GM21447 (cell line): Measurements from ENCODE around the gene HLA-A.

Source experiments
- ATAC-seq: cut with Tn5 transposase; IDR thresholded peaks from one replicate; pipeline ENCODE4 v1.9.1; 2021; ENCODE audit not compliant: unreplicated experiment

The HLA-A gene

GRCh38 chr6:29933955-29934354, 8.4 kb upstream of the HLA-A start:
- ATAC-seq, result no peak

GRCh38 chr6:29935273-29935955, 6.9 kb upstream of the HLA-A start:
- no peak for ATAC-seq

- ATAC-seq, result no peak
Observed at GRCh38 chr6:29938746-29939508, 3.4 kb upstream of the HLA-A start.

DNA sequence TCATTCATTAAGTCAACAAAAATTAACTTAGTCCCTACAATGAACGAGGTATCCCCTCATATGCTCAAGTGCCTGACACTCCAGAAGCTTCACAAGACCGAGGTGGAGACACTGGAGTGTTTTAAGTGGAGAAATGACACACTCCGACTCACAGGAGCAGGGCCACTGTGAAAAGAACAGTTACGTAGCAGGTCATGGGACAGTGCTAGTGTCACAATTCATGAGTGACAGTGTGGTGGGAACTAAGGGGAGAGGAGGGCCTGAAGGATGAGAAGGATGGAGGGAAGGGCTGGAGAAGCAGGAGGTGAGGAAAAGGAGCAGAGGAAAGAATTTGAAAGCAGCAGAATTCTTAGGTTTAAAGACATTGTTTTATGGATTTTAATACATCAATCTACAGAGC, 1.3 kb upstream of the HLA-A start:
- ATAC-seq, result no peak

DNA sequence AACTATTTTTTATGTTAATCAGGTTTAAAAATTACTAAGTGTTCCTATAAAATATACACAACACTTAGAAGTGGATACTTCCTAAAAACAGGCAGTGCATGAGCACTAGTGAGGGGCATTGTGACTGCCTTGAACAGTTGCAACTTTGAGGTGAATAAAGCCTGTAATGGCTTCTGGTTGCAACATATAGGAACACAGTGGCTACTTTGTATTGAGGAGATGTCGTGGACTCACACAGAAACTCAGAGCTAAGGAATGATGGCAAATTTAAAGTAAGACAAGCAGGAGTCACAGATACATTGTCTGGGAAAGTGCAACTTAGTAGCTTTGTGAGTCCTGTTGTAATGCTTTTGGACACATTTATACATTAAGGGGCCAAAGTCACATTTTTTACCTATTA, 861 bp upstream of the HLA-A start:
- no peak for ATAC-seq

DNA sequence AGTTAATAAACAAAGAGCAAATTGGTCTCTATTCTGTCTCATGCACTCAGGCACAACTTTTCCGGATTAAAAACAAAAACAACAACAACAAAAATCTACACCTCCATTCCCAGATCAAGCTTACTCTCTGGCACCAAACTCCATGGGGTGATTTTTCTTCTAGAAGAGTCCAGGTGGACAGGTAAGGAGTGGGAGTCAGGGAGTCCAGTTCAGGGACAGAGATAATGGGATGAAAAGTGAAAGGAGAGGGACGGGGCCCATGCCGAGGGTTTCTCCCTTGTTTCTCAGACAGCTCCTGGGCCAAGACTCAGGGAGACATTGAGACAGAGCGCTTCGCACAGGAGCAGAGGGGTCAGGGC, 437 bp upstream of the HLA-A start:
- ATAC-seq, result no peak

- ATAC-seq, result no peak
Observed at GRCh38 chr6:29943053-29943966, 978 bp downstream of the HLA-A start.

DNA sequence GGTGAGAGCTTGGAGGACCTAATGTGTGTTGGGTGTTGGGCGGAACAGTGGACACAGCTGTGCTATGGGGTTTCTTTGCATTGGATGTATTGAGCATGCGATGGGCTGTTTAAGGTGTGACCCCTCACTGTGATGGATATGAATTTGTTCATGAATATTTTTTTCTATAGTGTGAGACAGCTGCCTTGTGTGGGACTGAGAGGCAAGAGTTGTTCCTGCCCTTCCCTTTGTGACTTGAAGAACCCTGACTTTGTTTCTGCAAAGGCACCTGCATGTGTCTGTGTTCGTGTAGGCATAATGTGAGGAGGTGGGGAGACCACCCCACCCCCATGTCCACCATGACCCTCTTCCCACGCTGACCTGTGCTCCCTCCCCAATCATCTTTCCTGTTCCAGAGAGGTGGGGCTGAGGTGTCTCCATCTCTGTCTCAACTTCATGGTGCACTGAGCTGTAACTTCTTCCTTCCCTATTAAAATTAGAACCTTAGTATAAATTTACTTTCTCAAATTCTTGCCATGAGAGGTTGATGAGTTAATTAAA, 3.0 kb downstream of the HLA-A start:
- ATAC-seq, result no peak

DNA sequence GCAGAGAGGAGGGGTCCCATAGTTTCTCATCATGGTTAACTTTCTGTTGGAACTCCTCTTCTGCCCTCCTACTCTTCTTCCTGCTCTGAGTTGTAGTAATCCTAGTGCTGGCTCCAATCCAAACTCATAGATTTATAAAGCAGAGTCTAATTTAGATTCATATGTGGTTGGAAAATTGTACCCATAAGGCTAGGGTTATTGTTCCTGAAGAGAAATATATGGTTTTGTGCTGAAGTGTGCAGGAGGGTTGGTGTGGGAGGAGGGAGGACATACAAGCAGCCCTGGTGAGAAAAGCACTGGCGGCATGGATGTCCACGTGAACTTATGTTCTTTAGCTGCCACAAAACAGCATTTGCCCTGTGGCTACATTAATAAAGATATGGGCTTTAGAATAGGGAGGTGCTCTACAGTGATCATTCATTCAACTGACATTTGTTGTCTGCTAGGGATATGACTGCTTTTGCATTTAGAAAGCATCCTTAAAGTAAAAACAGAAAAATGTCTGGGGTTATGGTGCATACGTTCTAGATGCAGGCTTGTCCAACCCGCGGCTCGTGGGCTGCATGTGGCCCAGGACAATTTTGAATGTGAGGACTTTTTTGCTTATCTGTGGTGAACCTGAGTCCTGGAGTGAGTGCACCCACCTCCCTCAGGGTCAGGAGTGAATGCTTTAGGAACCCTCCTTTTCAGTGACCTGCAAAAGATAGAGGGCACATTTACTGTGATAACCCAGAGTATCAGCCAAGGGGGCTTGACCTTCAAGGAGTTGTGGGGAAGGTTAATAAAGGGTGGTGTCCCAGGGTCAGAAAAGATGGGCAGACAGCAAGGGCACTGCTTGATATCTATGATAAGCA, 4.1 kb downstream of the HLA-A start:
- ATAC-seq, result no peak

GRCh38 chr6:29947077-29947980, 5.0 kb downstream of the HLA-A start:
- ATAC-seq, result no peak

GRCh38 chr6:29948277-29948676, 5.9 kb downstream of the HLA-A start:
- ATAC-seq, result no peak

GRCh38 chr6:29949934-29950333, 7.6 kb downstream of the HLA-A start:
- no peak for ATAC-seq

DNA sequence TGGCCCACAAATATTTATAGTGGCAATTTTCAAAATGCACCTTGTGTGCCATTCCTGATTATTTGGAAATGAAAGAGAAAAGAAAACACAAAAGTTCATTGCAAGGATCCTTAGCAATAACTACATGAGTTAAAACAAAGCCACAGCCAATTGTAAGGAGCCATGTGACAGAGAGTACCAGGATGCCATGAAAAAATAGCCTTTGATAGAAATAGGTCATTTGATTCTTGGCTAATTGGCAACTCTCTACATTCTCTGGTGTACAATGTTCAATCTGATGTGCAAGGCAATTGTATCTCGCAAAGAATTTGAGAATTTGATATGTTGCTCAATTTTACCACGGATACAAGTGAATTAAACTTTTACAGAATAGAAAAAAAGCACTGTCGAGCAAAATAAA, 9.6 kb downstream of the HLA-A start:
- no peak for ATAC-seq

GRCh38 chr6:29953001-29953441, 10.7 kb downstream of the HLA-A start:
- ATAC-seq, result no peak

GRCh38 chr6:29953686-29954085, 11.4 kb downstream of the HLA-A start:
- no peak for ATAC-seq

- ATAC-seq, result no peak
Observed at GRCh38 chr6:29954272-29954671, 11.9 kb downstream of the HLA-A start.

GRCh38 chr6:29955783-29956182, 13.5 kb downstream of the HLA-A start:
- no peak for ATAC-seq

DNA sequence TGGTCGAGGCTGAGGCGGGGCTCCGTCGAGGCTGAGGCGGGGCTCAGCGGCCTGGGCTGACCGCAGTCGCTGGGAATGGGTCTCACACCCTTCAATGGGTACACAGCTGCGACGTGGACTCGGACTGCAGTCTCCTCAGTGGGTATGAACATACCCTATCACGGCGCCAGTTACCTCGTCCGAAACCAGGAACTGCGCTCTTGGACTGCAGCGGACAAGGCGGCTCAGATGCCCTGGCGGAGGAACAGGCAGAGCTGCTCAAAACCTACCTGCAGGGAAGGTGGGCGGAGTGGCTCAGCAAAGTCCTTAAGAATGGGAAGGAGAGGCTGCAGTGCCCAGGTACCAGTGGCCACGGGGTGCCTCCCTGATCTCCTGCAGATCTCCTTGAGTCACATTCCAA, 14.2 kb downstream of the HLA-A start:
- ATAC-seq, result no peak

DNA sequence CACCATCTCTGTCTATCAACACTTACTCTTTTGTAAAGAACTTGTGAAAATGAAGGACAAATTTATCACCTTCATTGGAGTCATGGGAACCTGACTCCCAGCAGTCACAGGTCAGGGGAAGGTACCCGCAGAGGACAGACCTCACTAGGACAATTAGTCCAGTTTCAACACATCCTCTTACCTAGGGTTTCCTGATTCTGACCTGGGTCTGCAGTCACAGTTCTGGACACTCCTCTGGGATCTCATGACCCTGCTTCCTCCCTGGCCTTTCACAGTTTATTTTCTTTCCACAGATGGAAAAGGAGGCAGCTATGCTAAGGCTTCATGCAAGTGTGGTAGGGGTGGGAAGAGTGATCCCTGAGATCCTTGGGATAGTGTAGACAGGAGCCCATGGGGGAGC, 15.7 kb downstream of the HLA-A start:
- no peak for ATAC-seq
